ENCODE results near the gene IL23A.

The IL23A gene

GRCh38 chr12:56330936-56331490 is 7.7 kb upstream of the IL23A start:
- H3K79me2 ChIP-seq (ENCODE audit: insufficient read depth, low read depth): 0 out of 2 replicates have a peak, but pooled peaks cover 5% of the 10 kb centered on the region
- H3K36me3 ChIP-seq (ENCODE audit: insufficient read depth): no peaks in the 10 kb centered on the region
- no peaks in the 10 kb centered on the region for H4K20me1 ChIP-seq (ENCODE audit: insufficient read depth)
- no peak overlapping the region for H3K27ac ChIP-seq
- no peaks in the 10 kb centered on the region for H3K27me3 ChIP-seq (ENCODE audit: insufficient read depth, low read depth)
- no peak overlapping the region for H2AFZ ChIP-seq (ENCODE audit: low read depth)
- no peak for TF ChIP-seq CTCF (conservative IDR thresholded peaks at IDR 0.05; ENCODE audit: low read depth, low read length)
- no peak overlapping the region for H3K4me2 ChIP-seq
- H3K9ac ChIP-seq: no peak overlapping the region
- peaks cover 22% of the 10 kb centered on the region for H3K4me1 ChIP-seq (ENCODE audit: low read depth, poor library complexity, severe bottlenecking)
- no peak overlapping the region for H3K4me3 ChIP-seq (IDR thresholded peaks at IDR 0.05; ENCODE audit: insufficient read depth, low read depth, low read length)

GRCh38 chr12:56332512-56333196 is 6.0 kb upstream of the IL23A start:
- Histone ChIP-seq H3K36me3 (ENCODE audit: insufficient read depth) (no peaks in the 10 kb centered on the region), H3K4me2 (peak overlapping the region; percentile 97), H3K27me3 (ENCODE audit: insufficient read depth, low read depth) (no peaks in the 10 kb centered on the region), H3K9ac (peak overlapping the region; percentile 79; the same call in 1 of the 2 replicates), H3K79me2 (ENCODE audit: insufficient read depth, low read depth) (0 out of 2 replicates have a peak, but pooled peaks cover 5% of the 10 kb centered on the region), H4K20me1 (ENCODE audit: insufficient read depth) (no peaks in the 10 kb centered on the region), H3K4me1 (ENCODE audit: low read depth, poor library complexity, severe bottlenecking) (peaks cover 36% of the 10 kb centered on the region), H3K27ac (peak overlapping the region; percentile 78), H2AFZ (ENCODE audit: low read depth) (peak overlapping the region; percentile 90), H3K4me3 (IDR thresholded peaks at IDR 0.05; ENCODE audit: insufficient read depth, low read depth, low read length) (no peak overlapping the region)
- TF ChIP-seq CTCF (conservative IDR thresholded peaks at IDR 0.05; ENCODE audit: low read depth, low read length): no peak

GRCh38 chr12:56333197-56333678 is 5.4 kb upstream of the IL23A start:
- no peak for TF ChIP-seq CTCF (conservative IDR thresholded peaks at IDR 0.05; ENCODE audit: low read depth, low read length)
- H3K4me1 ChIP-seq (ENCODE audit: low read depth, poor library complexity, severe bottlenecking): peaks cover 42% of the 10 kb centered on the region
- peak overlapping the region; percentile 90 for H2AFZ ChIP-seq (ENCODE audit: low read depth)
- H4K20me1 ChIP-seq (ENCODE audit: insufficient read depth): no peaks in the 10 kb centered on the region
- no peaks in the 10 kb centered on the region for H3K27me3 ChIP-seq (ENCODE audit: insufficient read depth, low read depth)
- H3K4me3 ChIP-seq (IDR thresholded peaks at IDR 0.05; ENCODE audit: insufficient read depth, low read depth, low read length): peak overlapping the region; percentile 72
- H3K79me2 ChIP-seq (ENCODE audit: insufficient read depth, low read depth): 0 out of 2 replicates have a peak, but pooled peaks cover 5% of the 10 kb centered on the region
- H3K36me3 ChIP-seq (ENCODE audit: insufficient read depth): no peaks in the 10 kb centered on the region
- peak overlapping the region; percentile 79 for H3K9ac ChIP-seq
- H3K4me2 ChIP-seq: peak overlapping the region; percentile 97
- peak overlapping the region; percentile 78 for H3K27ac ChIP-seq

DNA sequence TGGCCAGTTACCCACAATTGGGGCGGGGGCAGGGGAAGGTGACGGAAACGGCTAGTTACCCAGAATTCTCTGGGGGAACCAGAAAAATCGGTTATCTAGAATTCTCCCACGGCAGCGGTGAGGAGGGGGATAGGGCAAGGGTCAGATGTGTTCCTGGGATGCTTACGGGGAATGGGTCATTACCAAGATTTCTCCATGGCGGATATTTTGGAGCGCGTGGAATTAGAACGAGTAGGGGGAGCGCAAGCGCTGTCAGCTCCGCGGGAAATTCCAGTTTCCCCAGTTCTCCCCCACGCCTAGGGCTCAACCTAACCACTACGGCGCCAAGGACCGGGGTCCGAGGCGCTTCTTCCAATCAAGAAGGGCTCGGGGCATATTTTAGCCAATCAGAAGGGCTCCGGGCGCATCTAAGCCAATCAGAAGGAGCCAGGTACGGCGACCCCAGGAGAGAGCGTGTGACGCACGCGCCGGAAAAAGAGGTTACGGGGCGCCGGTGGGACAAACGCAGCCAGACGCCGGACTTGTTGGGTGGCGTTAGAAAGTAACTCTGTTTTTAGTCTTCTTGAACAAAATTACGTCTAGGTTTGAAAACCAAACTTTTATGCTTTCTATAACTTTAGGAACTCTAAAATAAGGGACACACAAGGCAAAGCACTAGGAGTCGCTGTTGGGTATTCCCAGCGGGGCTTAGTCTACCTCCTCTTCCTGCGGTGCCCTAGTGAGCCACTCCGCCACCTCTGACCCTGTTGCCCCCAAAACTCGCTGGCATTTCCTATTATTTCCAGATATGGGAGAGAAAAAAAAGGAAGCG is 4.8 kb upstream of the IL23A start, which contains the start of gene PAN2:
Gene PAN2, minus strand, starts transcription at position 322 of the 811 bp plus-strand sequence. CDS start 906 bp downstream, outside the sequence.
- peak within 1 kb of the TSS; percentile 78 for H3K27ac ChIP-seq
- peak within 1 kb of the TSS; percentile 72 for H3K4me3 ChIP-seq (IDR thresholded peaks at IDR 0.05; ENCODE audit: insufficient read depth, low read depth, low read length)
- H3K4me1 ChIP-seq (ENCODE audit: low read depth, poor library complexity, severe bottlenecking): peaks cover 49% of the 10 kb centered on the region
- H3K79me2 ChIP-seq (ENCODE audit: insufficient read depth, low read depth): 0 out of 2 replicates have a peak, but pooled peaks cover 5% of the 10 kb centered on the region
- H4K20me1 ChIP-seq (ENCODE audit: insufficient read depth): no peaks in the 10 kb centered on the region
- H3K4me2 ChIP-seq: peak within 1 kb of the TSS; percentile 97
- no peaks in the 10 kb centered on the region for H3K36me3 ChIP-seq (ENCODE audit: insufficient read depth)
- H3K27me3 ChIP-seq (ENCODE audit: insufficient read depth, low read depth): no peaks in the 10 kb centered on the region
- peak within 1 kb of the TSS; percentile 90 for H2AFZ ChIP-seq (ENCODE audit: low read depth)
- peak within 1 kb of the TSS; percentile 79 for H3K9ac ChIP-seq
- TF ChIP-seq CTCF (conservative IDR thresholded peaks at IDR 0.05; ENCODE audit: low read depth, low read length): peak; percentile 88
